Heart left ventricle (tissue), 16 donors: Measurements from ENCODE around the gene RPP14. TPM values are rescaled to one million over a fixed set of nuclear protein-coding genes. Genes with fewer than 3 reads are reported as not detected.

ENCODE experiments used
- ATAC-seq, 4 donors: fragments of 200-7000 bp; cut with Tn5 transposase; one replicate each; pipeline ENCODE4 v1.9.1; 2020 to 2022; ENCODE audit warnings: moderate library complexity in 4 of 4, mild to moderate bottlenecking in 3 of 4, moderate number of reproducible peaks in 1 of 4
- DNase-seq, 5 donors: peaks; one replicate each; pipeline ENCODE4 v3.0.0-alpha.2; 2020
- H3K27ac ChIP-seq, 12 donors: fragments of 200-600 bp; sonication (generic) in 4 of 12; one replicate each; pipeline versions ENCODE4 v1.5.0 to v1.8.0; 2016 to 2022; ENCODE audit warnings: mild to moderate bottlenecking in 2 of 12
- H3K27me3 ChIP-seq, 9 donors: fragments of 200-600 bp; sonication (generic) in 2 of 9; one replicate each; pipeline versions ENCODE4 v1.5.1 to v1.8.0; 2016 to 2022; ENCODE audit warnings: mild to moderate bottlenecking in 3 of 9
- H3K36me3 ChIP-seq, 9 donors: fragments of 200-600 bp; sonication (generic) in 2 of 9; one replicate each; pipeline versions ENCODE4 v1.5.0 to v1.8.0; 2018 to 2022; ENCODE audit warnings: mild to moderate bottlenecking in 2 of 9
- H3K4me1 ChIP-seq, 12 donors: fragments of 200-600 bp; sonication (generic) in 4 of 12; one replicate each; pipeline versions ENCODE4 v1.5.0 to v1.8.0; 2016 to 2022; ENCODE audit warnings: mild to moderate bottlenecking in 3 of 12
- H3K4me3 ChIP-seq, 12 donors: fragments of 200-600 bp; sonication (generic) in 4 of 12; one replicate each; pipeline versions ENCODE4 v1.5.0 to v1.8.0; 2017 to 2022; ENCODE audit warnings: mild to moderate bottlenecking in 9 of 12, moderate library complexity in 4 of 12
- H3K9me3 ChIP-seq, 12 donors: fragments of 200-600 bp; sonication (generic) in 4 of 12; one replicate each; pipeline versions ENCODE4 v1.5.0 to v1.8.0; 2016 to 2022; ENCODE audit warnings: mild to moderate bottlenecking in 1 of 12
- POLR2A ChIP-seq, 2 donors: fragments of 450-650 bp; IDR thresholded peaks; one replicate each; pipeline ENCODE4 v1.6.1; 2017; ENCODE audit warnings: antibody characterized with exemption in 2 of 2, mild to moderate bottlenecking in 2 of 2, moderate library complexity in 2 of 2
- whole genome bisulfite sequencing, 4 donors: extraction: QIAGEN DNeasy Blood & Tissue Kit in 2 of 4; methylation state at CpG; one replicate each; pipeline versions ENCODE4 v1.1.5 to v1.1.7; 2013 to 2018; 5-methylcytosine and 5-hydroxymethylcytosine counted together
- intact Hi-C, 10 donors: fragments of 100-400 bp; cut with DNase I; formaldehyde crosslinking; loops; one replicate each; pipeline versions ENCODE4 v1.11.1 to v1.14.2; 2022
- polyA plus RNA-seq, 2 donors: library from polyadenylated mRNA; stranded (reverse); fragments of 200-250 nt; gene quantifications; one replicate each; pipeline ENCODE4 v1.2.3, GENCODE V29; 2013
- total RNA-seq, 9 donors: library from RNA; depleted of rRNA in 2 of 9; stranded (reverse); fragments of >200 nt in 2 of 9; fragmentation: NEBNext Ultra II Directional in 3 of 9; extraction: Animal tissue kit (Norgen Biotek cat#: 25700) in 3 of 9; gene quantifications; one replicate each; pipeline versions ENCODE4 v1.1.0 to v1.2.4, GENCODE V29; 2016 to 2023
- TF ChIP-seq, protein P1 (sequence below), 12 donors: fragments of 200-600 bp; sonication (generic) in 4 of 12; IDR thresholded peaks; one replicate each; pipeline versions ENCODE4 v1.5.0 to v1.8.0; 2018 to 2022; ENCODE audit warnings: antibody characterized with exemption in 12 of 12, mild to moderate bottlenecking in 5 of 12
- donor health status: ischemic (EF 13 %, LVEDD 7.1; RV severe dilation, severe dysfunction).
- donor health status: healthy with polysubstance abuse.
- donor health status: DM: no; HTN: yes; CAD: no.
- donor health status: DM: no; HTN: no; CAD: no.
- donor health status: ischemic (EF 25% LVEDD 6.9; RV normal size, moderate dysfunction).
- donor health status: ischemic (EF 25% LVEDD 5.7; RV mildly dilated, moderate dysfunction).
- donor health status: healthy.
- donor health status: DM: yes; HTN: yes; CAD: no.
- donor health status: ischemic (EF 35%, LVEDD 5.7; RV mildly dilated, moderate dysfunction).
- donor health status: nonischemic (EF 11% LVEDD 7.7; RV severe dilation, severe dysfunction).
- donor health status: DM: yes; HTN: yes; CAD: no.
- donor health status: PGD.
- donor health status: ischemic (EF 29% LVEDD 5.4; RV normal size, mild dysfunction).
- donor health status: nonischemic (EF 23%, LVEDD 6.1; RV moderate dilation, normal function).

The RPP14 gene
- total and polyA plus RNA-seq, 11 donors, result 9.6 to 32.4 (median 24.0) TPM

DNA sequence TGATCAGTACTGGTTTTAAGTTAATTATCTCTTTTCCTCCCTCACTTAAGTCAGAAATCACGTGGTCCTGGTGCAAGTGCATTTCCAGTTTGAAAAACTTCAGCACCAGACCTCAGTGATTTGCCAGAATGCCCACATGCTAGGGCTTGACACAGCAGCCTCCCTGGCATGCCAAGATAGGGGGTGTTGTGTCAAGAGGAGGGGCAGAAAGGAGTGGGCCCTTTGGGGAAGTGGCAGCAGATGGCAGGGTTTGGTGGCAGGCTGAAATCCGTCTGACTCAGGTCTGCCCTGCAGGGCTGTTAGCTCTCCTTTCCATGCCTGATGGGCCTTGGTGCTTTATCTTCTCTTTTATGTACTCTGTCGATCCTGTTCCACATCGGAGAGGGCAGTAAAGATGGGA lies 50.0 kb downstream of the RPP14 start:
- H3K4me3 ChIP-seq, result no peak overlapping the region
- H3K4me1 ChIP-seq, result peaks cover 0 to 43% (median 4%) of the 10 kb centered on the region in 12 donors
- H3K27me3 ChIP-seq, result no peaks in the 10 kb centered on the region
- H3K9me3 ChIP-seq, result no peaks in the 10 kb centered on the region
- DNase-seq (peak in 2 of 5 donors; percentile 13 to 31), ATAC-seq (peak in 2 of 4 donors; percentile 18 to 29)
- 34 to 43% (median 39%) methylated on average over 4 of the region's 4 CpGs for WGBS, 4 donors
- H3K36me3 ChIP-seq, result no peaks in the 10 kb centered on the region
- TF ChIP-seq, protein P1, sequence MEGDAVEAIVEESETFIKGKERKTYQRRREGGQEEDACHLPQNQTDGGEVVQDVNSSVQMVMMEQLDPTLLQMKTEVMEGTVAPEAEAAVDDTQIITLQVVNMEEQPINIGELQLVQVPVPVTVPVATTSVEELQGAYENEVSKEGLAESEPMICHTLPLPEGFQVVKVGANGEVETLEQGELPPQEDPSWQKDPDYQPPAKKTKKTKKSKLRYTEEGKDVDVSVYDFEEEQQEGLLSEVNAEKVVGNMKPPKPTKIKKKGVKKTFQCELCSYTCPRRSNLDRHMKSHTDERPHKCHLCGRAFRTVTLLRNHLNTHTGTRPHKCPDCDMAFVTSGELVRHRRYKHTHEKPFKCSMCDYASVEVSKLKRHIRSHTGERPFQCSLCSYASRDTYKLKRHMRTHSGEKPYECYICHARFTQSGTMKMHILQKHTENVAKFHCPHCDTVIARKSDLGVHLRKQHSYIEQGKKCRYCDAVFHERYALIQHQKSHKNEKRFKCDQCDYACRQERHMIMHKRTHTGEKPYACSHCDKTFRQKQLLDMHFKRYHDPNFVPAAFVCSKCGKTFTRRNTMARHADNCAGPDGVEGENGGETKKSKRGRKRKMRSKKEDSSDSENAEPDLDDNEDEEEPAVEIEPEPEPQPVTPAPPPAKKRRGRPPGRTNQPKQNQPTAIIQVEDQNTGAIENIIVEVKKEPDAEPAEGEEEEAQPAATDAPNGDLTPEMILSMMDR (IDR thresholded peaks at IDR 0.05), result no peak
- TF ChIP-seq POLR2A (IDR thresholded peaks at IDR 0.05), result no peak
- intact Hi-C loops, result no loop called here
- H3K27ac ChIP-seq, result peak overlapping the region in 1 of 12 donors; percentile 57

DNA sequence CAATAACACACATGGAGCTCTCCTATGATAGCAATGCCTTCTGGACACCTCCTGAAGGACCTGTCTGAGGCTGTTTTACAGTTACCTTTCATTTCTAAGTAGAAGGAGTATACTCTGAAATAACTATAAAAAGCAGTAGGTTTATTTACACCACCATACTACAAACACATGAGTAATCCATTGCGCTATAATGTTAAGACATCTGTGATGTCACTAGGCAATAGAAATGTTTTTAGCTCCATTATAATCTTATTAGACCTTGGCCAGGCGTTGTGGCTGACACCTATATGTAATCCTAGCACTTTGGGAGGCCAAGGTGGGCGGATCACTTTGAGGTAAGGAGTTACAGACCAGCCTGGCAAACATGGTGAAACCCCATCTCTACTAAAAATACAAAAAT lies 51.4 kb downstream of the RPP14 start:
- no peaks in the 10 kb centered on the region for H3K27me3 ChIP-seq
- intact Hi-C loops, result no loop called here
- TF ChIP-seq, protein P1 (IDR thresholded peaks at IDR 0.05), result no peak
- TF ChIP-seq POLR2A (IDR thresholded peaks at IDR 0.05), result no peak
- H3K27ac ChIP-seq, result peak overlapping the region in 1 of 12 donors; percentile 57
- H3K4me1 ChIP-seq, result peaks cover 0 to 33% (median 4%) of the 10 kb centered on the region in 12 donors
- 96 to 98% (median 97%) methylated on average over 3 of the region's 3 CpGs for WGBS, 4 donors
- H3K9me3 ChIP-seq, result no peaks in the 10 kb centered on the region
- ATAC-seq, result no peak
- H3K4me3 ChIP-seq, result no peak overlapping the region
- no peak for DNase-seq
- no peaks in the 10 kb centered on the region for H3K36me3 ChIP-seq

DNA sequence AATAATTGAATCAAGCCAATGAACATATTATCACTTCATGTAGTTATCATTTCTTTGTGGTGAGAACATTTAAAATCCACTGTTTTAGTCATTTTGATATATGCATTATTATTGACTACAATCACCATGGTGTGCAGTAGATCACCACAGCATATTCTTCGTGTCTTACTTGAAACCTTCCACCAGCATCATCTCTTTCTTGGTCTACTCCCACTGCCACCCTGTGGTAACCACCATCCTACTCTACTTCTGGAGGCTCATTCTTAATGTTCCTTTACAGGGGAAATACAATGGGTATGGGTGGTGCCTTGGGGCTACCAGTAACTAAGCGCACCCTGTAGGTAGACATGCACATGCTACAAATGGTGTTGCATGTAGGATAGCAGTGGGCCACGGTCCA lies 52.0 kb downstream of the RPP14 start:
- Histone ChIP-seq H3K36me3 (no peaks in the 10 kb centered on the region), H3K4me3 (no peak overlapping the region), H3K4me1 (peaks cover 0 to 33% (median 4%) of the 10 kb centered on the region in 12 donors), H3K9me3 (no peaks in the 10 kb centered on the region), H3K27me3 (no peaks in the 10 kb centered on the region), H3K27ac (peak overlapping the region in 1 of 12 donors; percentile 32)
- no peak for TF ChIP-seq POLR2A (IDR thresholded peaks at IDR 0.05)
- TF ChIP-seq, protein P1 (IDR thresholded peaks at IDR 0.05), result no peak
- DNase-seq, result no peak
- ATAC-seq, result no peak
- 96 to 100% (median 98%) methylated on average over 3 of the region's 3 CpGs for WGBS, 4 donors
- intact Hi-C loops, result no loop called here

DNA sequence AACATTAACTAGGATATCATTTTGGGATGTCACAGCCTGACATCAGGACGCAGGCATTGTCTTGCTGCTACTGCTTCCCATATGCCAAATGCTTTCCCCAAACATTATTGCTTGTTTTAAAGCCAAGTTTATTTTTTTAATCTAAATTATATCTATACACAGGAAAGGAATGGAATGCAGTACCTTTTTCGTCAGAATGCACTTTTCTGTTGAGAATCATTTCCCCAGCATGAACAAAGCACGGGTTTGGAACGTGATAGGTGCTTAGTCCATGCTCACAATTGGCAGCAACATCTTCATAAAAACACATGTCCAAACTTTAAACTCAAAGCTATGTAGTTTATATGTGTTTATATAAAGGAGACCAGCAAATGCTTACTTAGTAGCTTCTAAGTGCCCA lies 52.8 kb downstream of the RPP14 start:
- intact Hi-C loops, result no loop called here
- 68 to 75% (median 73%) methylated on average over 4 of the region's 4 CpGs for WGBS, 4 donors
- H3K4me1 ChIP-seq, result peaks cover 0 to 28% (median 4%) of the 10 kb centered on the region in 12 donors

More for the DNA sequence above, 52.8 kb downstream of the RPP14 start:
- Histone ChIP-seq H3K36me3 (no peaks in the 10 kb centered on the region), H3K27ac (peak overlapping the region in 1 of 12 donors; percentile 32), H3K4me3 (no peak overlapping the region), H3K9me3 (no peaks in the 10 kb centered on the region), H3K27me3 (no peaks in the 10 kb centered on the region)
- ATAC-seq, result no peak
- TF ChIP-seq, protein P1 (IDR thresholded peaks at IDR 0.05), result no peak
- TF ChIP-seq POLR2A (IDR thresholded peaks at IDR 0.05), result no peak
- no peak for DNase-seq
